G401.6 (cell line): ENCODE results near the gene MAP3K5.
"Not testable (repeated sequence)": the region's sequence is repeated elsewhere in the genome, so short reads cannot be mapped to it uniquely, and the experiment has no call there.

Experiments used
- FAIRE-seq: peaks from 2 replicates; lab custom pipeline; 2012; peaks lifted over from hg19 to GRCh38; lab: Jason Lieb, UNC

MAP3K5 gene

DNA sequence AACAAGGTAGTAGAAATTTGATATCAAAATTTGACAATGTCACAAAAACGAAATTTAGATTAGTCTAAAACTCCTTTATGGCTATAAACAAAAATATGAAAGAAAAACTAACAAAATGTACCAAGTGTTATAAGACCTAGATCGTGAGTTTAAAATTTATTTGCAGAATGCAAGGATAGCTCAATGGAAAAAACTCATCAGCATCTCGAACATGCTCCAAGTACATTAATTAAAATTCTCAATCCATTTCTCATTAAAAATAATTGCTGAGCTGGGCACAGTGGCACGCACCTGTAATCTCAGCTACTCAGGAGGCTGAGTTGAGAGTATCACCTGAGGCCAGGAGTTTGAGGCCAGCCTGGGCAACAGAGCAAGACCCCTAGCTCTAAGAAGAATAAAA, 70.8 kb downstream of the MAP3K5 start:
- FAIRE-seq: no peak

GRCh38 chr6:136720045-136720770, 72.1 kb downstream of the MAP3K5 start:
- FAIRE-seq: no peak

- FAIRE-seq: no peak
Observed at GRCh38 chr6:136719280-136720044, 72.8 kb downstream of the MAP3K5 start.

DNA sequence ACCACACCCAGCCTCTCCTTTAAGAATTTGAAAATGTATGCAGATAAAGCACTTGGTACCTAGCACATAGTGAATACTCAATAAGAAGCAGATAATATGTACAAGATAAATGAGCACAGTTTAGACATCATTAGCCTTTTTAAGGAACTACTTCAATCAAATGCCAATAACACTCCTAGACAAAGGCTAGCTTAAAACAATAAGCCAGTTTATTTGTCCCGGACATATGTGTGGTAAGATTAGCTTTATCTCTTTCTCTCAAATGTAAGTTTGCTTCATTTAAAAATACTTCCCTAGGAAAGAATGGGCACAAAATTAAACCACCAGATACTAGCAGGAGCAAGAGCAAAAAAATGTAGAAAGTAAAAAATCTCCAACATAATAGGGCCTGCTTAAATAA, 73.8 kb downstream of the MAP3K5 start:
- no peak for FAIRE-seq

GRCh38 chr6:136717716-136717990, 74.6 kb downstream of the MAP3K5 start:
- FAIRE-seq: no peak

DNA sequence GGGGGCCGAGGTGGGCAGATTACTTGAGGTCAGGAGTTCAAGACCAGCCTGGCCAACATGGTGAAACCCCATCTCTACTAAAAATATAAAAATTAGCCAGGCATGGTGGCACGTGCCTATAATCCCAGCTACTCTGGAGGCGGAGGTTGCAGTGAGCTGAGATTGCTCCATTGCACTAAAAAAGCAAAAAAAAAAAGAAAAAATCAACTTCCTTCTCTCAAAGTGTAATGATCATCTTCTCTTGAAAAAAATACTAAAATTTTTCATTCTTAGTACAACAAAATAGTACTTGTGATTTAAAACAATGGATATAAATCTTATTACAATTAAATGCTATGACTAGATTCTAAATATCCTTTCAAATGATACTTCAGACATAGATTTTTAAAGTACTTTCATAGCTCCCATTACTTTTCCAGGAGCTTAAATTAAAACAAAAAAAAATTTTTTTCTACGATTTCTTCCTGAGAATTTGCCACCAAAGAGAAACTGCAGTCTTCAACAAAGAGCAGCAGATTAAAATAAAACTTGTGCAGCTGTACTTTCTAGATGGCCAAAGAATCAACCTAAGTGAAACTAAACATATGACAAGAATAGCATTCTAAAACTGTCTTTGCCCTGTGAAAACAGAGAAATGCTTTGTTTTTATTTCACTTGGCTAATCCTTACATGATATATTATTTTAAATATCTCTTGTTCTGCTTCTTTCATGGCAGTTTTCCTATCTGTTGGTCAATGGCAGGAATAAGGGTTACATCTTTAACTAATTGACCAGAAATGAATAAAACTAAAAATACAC, 75.2 kb downstream of the MAP3K5 start:
- FAIRE-seq: no peak

DNA sequence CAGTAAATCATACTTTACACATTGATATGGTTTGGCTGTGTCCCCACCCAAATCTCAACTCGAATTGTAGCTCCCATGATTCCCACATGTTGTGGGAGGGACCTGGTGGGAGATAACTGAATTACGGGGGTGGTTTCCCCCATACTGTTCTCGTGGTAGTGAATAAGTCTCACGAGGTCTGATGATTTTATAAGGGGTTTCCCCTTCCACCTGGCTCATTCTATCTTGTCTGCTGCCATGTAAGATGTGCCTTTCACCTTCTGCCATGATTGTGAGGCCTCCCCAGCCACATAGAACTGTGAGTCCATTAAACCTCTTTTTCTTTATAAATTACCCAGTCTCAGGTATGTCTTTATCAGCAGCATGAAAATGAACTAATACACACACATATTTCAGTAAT, 79.6 kb downstream of the MAP3K5 start:
- FAIRE-seq: not testable (repeated sequence)

GRCh38 chr6:136711644-136712043, 80.6 kb downstream of the MAP3K5 start:
- no peak for FAIRE-seq

DNA sequence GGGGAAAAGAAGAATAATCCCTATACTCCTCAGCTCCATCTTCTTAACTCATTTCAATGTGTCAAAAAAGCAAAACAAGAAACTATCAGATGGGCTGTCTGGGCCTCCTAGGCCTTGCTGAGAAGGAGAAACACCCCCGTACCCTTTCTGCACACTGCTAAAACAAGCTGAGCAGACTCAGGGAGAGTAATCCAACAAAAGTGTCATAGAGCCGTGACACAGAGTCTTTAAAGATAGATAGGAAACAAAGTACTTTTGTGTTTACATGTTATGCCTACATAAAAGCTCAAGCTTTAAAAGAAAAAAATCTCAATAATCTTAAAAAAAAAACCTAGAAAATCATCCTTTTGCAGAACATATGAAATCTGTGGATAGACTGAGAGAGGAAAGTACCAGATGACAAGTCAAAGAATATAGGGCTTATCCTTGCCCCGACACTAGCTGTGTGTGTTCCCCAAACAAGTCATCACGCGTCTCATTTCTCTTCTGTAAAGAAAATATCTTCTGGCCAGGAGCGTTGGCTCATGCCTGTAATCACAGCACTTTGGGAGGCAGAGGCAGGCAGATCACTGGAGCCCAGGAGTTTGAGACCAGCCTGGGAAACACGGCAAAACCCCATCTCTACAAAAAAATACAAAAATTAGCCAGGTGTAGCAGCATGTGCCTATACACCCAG, 81.3 kb downstream of the MAP3K5 start:
- FAIRE-seq: no peak

DNA sequence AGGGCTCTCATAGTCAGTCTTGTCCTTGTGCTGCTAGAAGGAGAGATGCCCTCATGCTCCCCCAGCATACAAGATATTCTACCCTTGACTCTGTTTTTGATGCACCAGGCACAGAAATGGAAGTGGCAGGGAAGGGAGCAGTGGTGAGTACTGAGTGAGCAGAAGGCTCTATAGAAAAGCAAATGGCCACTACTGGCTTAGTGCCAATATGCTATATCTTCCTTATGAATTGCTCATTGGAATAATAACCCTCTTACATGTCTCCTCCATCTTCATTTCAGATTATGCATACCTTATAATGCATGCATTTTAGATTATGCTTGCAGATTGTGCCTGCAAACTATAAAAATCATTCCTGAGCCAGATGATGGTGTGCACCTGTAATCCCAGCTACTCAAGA, 82.8 kb downstream of the MAP3K5 start:
- no peak for FAIRE-seq

DNA sequence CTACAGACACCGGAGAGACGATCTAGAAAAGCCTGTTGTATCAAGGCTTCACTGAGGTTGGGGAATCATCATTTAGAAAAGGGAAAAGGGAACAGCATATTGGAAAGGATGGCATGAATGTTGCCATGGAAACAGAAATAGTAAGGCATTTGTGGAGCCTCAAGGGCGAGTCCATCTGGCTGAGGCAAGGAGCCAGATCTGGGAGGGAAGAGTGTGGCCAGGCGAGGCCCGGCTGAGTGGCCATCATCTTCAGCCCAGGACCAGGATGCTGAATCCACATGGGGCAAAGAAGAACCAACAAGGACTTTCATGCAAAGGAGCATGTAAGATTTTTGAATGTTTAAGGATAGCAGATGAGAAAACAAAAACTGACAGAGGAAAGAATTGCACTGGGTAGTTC, 85.8 kb downstream of the MAP3K5 start:
- no peak for FAIRE-seq

DNA sequence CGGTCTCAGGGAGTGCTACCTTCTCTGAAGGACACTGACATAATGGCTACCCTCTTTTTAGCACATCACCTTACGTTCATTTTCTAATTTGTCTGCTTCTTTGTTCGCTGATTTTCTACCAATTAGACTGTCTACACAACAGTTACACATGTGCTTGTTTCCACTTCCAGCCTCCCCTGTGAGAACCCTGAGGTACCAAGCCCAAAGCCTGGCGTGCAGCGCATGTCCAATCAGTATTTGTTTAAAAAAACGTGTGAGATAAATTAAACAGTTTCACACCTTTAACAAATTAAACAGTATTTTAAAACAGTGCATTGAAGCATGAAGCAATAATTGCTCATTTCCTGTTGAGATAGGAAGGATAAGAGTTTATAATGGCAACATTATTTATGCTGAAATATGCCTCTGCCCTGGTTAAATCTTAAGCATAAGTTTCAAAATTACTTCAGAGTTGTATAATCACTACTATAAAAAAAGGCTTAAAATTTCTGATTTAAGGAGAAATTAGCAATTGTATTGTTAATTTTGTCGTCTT, 88.9 kb downstream of the MAP3K5 start:
- no peak for FAIRE-seq

- FAIRE-seq: no peak
Observed at GRCh38 chr6:136701045-136701444, 91.2 kb downstream of the MAP3K5 start.

- no peak for FAIRE-seq
Observed at GRCh38 chr6:136699358-136699757, 92.9 kb downstream of the MAP3K5 start.

DNA sequence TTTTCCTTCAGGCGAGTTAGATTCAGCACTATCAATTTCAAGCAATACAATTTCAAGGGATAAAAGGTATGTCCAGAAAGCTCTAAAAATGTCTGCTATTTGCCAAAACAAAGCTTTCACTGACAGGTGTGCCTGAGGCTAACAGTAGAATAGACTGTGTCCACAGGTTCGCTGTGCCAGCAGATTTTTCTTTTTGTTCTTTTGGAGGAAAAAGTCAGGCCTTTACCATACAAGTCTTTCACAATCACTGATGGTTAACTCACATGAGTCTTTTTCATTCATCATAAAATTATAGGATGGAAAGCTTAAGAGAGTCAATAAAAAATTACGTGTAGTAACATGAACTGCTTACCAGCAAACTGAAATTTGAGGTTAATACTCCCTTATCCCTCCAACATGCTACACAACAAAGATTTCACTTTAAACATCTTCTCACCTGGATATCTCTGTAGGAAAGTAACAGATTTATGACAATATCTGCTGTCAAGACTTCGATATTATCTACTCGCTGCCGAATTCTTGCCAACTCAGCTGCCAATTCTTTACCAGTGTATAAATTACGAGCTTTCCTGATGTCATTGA, 95.4 kb downstream of the MAP3K5 start:
- FAIRE-seq: no peak

GRCh38 chr6:136696238-136696637, 96.0 kb downstream of the MAP3K5 start:
- FAIRE-seq: no peak

- no peak for FAIRE-seq
Observed at GRCh38 chr6:136695412-136695811, 96.9 kb downstream of the MAP3K5 start.

GRCh38 chr6:136693090-136693489, 99.2 kb downstream of the MAP3K5 start:
- no peak for FAIRE-seq

- not testable (repeated sequence) for FAIRE-seq
Observed at GRCh38 chr6:136687894-136688293, 104.4 kb downstream of the MAP3K5 start.

GRCh38 chr6:136685540-136686108, 106.7 kb downstream of the MAP3K5 start:
- no peak for FAIRE-seq

DNA sequence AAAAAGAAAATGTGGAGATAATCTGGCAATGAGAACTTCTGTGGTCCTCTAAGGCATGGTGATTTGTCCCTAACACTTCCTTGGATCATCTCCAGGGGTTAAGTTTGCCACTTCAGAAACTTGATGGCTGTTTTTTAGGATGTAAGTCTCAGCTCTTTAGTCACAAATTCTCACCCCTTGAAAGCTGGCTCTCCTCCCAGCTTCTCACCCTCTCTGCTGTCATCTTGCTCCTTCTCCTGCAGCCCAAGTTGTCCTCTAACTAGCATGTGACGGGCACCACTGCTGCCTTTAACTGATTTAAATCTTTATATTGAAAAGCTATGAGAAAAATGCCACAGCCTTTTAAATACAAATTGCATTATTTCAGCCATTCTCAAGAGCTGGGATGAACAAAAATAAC, 107.8 kb downstream of the MAP3K5 start:
- no peak for FAIRE-seq
